ENCODE results near the gene FXR2. TPM values are rescaled to one million over a fixed set of nuclear protein-coding genes. Genes with fewer than 3 reads are reported as not detected.
"Not testable (repeated sequence)": the region's sequence is repeated elsewhere in the genome, so short reads cannot be mapped to it uniquely, and the experiment has no call there.

The FXR2 gene
- total RNA-seq, 1 donor from 2014 or later: 111 TPM

DNA sequence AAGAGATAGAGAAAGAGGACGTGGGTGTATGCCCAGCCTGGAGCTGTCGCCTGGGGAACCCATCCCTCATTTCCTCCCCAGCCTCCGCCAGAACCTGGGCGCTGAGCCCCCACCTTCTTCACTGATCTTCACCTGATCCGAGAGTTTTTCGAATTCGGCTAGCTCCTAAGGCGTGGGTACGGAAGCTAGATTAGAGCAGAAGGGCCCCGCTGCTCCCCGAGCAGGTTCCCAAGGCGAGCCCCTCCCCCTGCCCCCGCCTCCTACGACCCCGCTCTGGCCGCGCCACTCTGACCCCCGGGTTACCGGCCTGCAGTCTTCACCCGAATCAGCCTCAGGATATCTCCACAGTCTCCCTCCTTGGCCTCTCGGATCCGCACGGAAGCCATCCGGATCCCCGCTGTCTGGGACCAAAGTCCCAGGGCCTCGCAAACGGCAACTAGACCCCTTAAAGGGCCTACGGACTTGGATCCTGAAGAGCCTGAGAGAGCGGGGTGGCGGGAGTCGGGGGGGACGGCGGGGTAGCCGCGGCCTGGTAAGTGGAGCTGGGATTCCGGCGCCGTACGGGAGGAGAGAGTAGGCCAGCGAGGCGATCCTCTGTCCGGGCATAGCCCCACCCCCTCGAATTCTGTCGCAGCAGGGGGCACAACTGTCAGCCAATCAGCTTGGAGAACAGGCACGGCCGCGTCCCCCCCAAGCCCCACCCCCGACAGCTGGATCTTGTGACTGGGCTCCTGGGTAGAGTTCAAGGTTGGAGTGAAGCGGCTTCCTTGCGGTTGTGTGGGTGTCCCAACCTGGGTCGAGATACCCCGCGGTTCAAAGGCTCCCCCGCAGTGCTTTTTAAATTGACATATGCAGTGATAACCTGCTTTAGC lies 12.8 kb upstream of the FXR2 start, which contains the start of gene SAT2:
SAT2 (minus strand) TSS at position 572 of the 872 bp plus-strand sequence; CDS start at position 386, 186 bp downstream.
- Histone ChIP-seq H3K9me3 (replicated peaks) (no peaks in the 10 kb centered on the region), H3K36me3 (peaks cover 9% of the 10 kb centered on the region), H3K4me3 (peak within 1 kb of the TSS; percentile 82), H3K27me3 (ENCODE audit: low read depth) (no peaks in the 10 kb centered on the region), H3K27ac (replicated peaks) (peak within 1 kb of the TSS; percentile 92), H3K4me1 (peaks cover 27% of the 10 kb centered on the region)
- TF ChIP-seq, protein P1, sequence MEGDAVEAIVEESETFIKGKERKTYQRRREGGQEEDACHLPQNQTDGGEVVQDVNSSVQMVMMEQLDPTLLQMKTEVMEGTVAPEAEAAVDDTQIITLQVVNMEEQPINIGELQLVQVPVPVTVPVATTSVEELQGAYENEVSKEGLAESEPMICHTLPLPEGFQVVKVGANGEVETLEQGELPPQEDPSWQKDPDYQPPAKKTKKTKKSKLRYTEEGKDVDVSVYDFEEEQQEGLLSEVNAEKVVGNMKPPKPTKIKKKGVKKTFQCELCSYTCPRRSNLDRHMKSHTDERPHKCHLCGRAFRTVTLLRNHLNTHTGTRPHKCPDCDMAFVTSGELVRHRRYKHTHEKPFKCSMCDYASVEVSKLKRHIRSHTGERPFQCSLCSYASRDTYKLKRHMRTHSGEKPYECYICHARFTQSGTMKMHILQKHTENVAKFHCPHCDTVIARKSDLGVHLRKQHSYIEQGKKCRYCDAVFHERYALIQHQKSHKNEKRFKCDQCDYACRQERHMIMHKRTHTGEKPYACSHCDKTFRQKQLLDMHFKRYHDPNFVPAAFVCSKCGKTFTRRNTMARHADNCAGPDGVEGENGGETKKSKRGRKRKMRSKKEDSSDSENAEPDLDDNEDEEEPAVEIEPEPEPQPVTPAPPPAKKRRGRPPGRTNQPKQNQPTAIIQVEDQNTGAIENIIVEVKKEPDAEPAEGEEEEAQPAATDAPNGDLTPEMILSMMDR (IDR thresholded peaks at IDR 0.05; ENCODE audit: borderline replicate concordance): no peak
- intact Hi-C loops (cut with micrococcal nuclease): no loop called here
- peak; percentile 96 for DNase-seq

DNA sequence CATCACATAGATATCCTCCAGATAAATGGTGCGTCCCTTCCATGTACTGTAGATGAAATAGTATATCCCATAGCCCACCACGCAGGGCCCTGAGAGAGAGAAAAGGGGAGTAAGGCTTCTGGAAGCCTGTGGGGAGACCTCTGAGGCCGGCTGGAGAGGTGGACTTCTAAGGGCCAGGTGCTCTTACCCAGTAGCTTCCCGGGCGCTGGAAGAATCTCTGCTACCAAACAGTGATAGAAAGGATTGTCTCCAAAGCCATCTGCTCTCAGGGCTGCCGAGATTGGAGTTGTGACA lies 12.2 kb upstream of the FXR2 start:
- TF ChIP-seq, protein P1 (IDR thresholded peaks at IDR 0.05; ENCODE audit: borderline replicate concordance): no peak
- H3K36me3 ChIP-seq: peaks cover 9% of the 10 kb centered on the region
- peaks cover 27% of the 10 kb centered on the region for H3K4me1 ChIP-seq
- H3K4me3 ChIP-seq: peak overlapping the region; percentile 82
- H3K27ac ChIP-seq (replicated peaks): peak overlapping the region; percentile 92
- no peak for DNase-seq
- intact Hi-C loops (cut with micrococcal nuclease): no loop called here
- H3K27me3 ChIP-seq (ENCODE audit: low read depth): no peaks in the 10 kb centered on the region
- H3K9me3 ChIP-seq (replicated peaks): no peaks in the 10 kb centered on the region

DNA sequence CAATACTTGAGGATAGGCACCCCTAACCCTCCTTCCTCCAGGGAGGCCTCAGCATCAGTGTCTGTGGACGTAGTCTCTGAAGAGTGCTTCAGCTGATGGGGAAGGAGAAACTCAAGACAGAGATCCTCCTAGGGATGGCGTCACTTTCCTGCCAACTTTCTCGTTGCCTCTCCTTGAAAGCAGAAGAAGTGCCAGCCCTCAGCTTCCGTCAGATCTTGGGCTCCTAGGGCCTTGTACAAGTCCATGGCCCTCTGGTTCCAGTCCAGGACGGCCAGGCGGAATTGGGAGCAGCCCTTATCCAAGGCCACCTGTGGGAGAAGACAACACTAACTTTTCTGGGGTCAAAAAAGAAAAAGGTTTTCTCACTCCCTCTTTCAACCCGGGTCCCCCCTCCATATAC lies 11.6 kb upstream of the FXR2 start:
- H3K27me3 ChIP-seq (ENCODE audit: low read depth): no peaks in the 10 kb centered on the region
- H3K36me3 ChIP-seq: peaks cover 9% of the 10 kb centered on the region
- DNase-seq: no peak
- H3K4me1 ChIP-seq: peaks cover 23% of the 10 kb centered on the region
- peak overlapping the region; percentile 82 for H3K4me3 ChIP-seq
- intact Hi-C loops (cut with micrococcal nuclease): no loop called here
- no peaks in the 10 kb centered on the region for H3K9me3 ChIP-seq (replicated peaks)
- TF ChIP-seq, protein P1 (IDR thresholded peaks at IDR 0.05; ENCODE audit: borderline replicate concordance): no peak
- peak overlapping the region; percentile 92 for H3K27ac ChIP-seq (replicated peaks)

DNA sequence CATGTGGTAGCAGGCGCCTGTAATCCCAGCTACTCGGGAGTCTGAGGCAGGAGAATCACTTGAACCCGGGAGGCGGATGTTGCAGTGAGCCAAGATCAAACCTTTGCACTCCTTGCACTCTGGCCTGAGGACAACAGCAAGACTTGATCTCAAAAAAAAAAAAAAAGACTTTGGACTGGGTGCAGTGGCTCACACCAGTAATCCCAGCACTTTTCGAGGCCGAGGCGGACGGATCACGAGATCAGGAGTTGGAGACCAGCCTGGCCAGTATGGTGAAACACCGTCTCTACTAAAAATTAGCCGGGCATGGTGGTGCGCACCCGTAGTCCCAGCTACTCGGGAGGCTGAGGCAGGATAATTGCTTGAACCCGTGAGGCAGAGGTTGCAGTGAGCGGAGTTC lies 11.1 kb upstream of the FXR2 start:
- H3K4me3 ChIP-seq; H3K9me3 ChIP-seq (replicated peaks); DNase-seq; intact Hi-C loops (cut with micrococcal nuclease); H3K27ac ChIP-seq (replicated peaks); H3K36me3 ChIP-seq; H3K27me3 ChIP-seq (ENCODE audit: low read depth): not testable (repeated sequence)
- peaks cover 20% of the 10 kb centered on the region for H3K4me1 ChIP-seq

DNA sequence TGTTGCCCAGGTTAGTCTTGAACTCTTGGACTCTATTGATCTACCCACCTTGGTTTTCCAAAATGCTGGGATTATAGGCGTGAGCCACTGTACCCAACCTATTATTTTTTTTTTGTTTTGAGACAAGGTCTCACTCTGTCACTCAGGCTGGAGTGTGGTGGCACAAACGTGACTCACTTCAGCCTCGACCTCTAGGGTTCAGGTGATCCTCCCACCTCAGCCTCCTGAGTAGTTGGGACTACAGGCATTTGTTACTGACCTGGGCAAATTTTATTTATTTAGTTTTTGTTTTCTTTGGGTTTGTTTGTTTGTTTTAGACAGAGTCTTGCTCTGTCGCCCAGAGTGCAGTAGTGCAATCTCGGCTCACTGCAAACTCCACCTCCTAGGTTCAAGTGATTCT lies 9.0 kb upstream of the FXR2 start:
- H3K4me1 ChIP-seq: peaks cover 20% of the 10 kb centered on the region
- no peak overlapping the region for H3K4me3 ChIP-seq
- DNase-seq: no peak
- TF ChIP-seq, protein P1 (IDR thresholded peaks at IDR 0.05; ENCODE audit: borderline replicate concordance): no peak
- peaks cover 9% of the 10 kb centered on the region for H3K36me3 ChIP-seq
- intact Hi-C loops (cut with micrococcal nuclease): no loop called here
- no peak overlapping the region for H3K27ac ChIP-seq (replicated peaks)
- no peaks in the 10 kb centered on the region for H3K27me3 ChIP-seq (ENCODE audit: low read depth)
- no peaks in the 10 kb centered on the region for H3K9me3 ChIP-seq (replicated peaks)

DNA sequence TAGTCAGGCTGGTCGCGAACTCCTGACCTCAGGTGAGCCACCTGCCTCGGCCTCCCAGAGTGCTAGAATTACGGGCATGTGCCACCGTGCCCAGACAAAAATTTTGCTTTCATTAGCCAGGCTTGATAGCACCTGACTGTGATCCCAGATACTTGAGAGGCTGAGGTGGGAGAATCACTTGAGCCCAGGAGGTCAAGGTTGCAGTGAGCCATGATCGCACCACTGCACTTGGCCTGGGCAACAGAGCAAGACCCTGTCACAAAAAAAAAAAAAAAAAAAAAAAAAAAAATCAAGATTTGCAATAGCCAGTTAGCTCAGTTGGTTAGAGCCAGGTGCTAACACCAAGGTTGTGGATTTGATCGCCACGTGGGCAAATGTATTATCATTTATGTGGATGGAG lies 6.1 kb upstream of the FXR2 start:
- no peaks in the 10 kb centered on the region for H3K4me1 ChIP-seq
- no peak overlapping the region for H3K27ac ChIP-seq (replicated peaks)
- no peak overlapping the region for H3K4me3 ChIP-seq
- no peak for DNase-seq
- TF ChIP-seq, protein P1 (IDR thresholded peaks at IDR 0.05; ENCODE audit: borderline replicate concordance): no peak
- H3K27me3 ChIP-seq (ENCODE audit: low read depth): no peaks in the 10 kb centered on the region
- intact Hi-C loops (cut with micrococcal nuclease): no loop called here
- H3K9me3 ChIP-seq (replicated peaks): no peaks in the 10 kb centered on the region
- H3K36me3 ChIP-seq: peaks cover 4% of the 10 kb centered on the region

Measured in left ventricle myocardium inferior (tissue), 1 donor.